Calu3 (cell line): Measurements from ENCODE around the gene DMD. TPM values are rescaled to one million over a fixed set of nuclear protein-coding genes. Genes with fewer than 3 reads are reported as not detected.

Experiments used
- BruUV-seq: library from RNA; stranded (reverse); fragments of 400-500 nt; replicated peaks from 2 replicates; lab custom pipeline; 2021; lab: Mats Ljungman, UMichigan
- CTCF ChIA-PET: fragments of 300-600 bp; sonication (Branson Sonifier 250); formaldehyde crosslinking; loops from one replicate; lab custom pipeline; 2022; ENCODE audit warnings: antibody characterized with exemption; lab: Charles Lee
- DNase-seq: peaks from one replicate; pipeline ENCODE4 v3.0.0; 2022
- H3K27ac Mint-ChIP-seq: one replicate; pipeline ENCODE4 v1.8.0; 2022; ENCODE audit warnings: mixed read lengths; ENCODE audit not compliant: unreplicated experiment
- H3K27me3 Mint-ChIP-seq: one replicate; pipeline ENCODE4 v1.8.0; 2022; ENCODE audit warnings: mixed read lengths; ENCODE audit not compliant: unreplicated experiment
- H3K36me3 Mint-ChIP-seq: one replicate; pipeline ENCODE4 v1.8.0; 2022; ENCODE audit warnings: mild to moderate bottlenecking, moderate library complexity, mixed read lengths; ENCODE audit not compliant: insufficient read depth, unreplicated experiment
- H3K4me1 Mint-ChIP-seq: one replicate; pipeline ENCODE4 v1.8.0; 2022; ENCODE audit warnings: mild to moderate bottlenecking, low read depth, mixed read lengths; ENCODE audit not compliant: unreplicated experiment
- H3K4me3 Mint-ChIP-seq: one replicate; pipeline ENCODE4 v1.8.0; 2022; ENCODE audit warnings: mild to moderate bottlenecking, low read depth, moderate library complexity, mixed read lengths; ENCODE audit not compliant: unreplicated experiment
- H3K9me3 Mint-ChIP-seq: one replicate; pipeline ENCODE4 v1.8.0; 2022; ENCODE audit warnings: low read depth, mixed read lengths; ENCODE audit not compliant: unreplicated experiment
- CTCF ChIP-seq: fragments of 200-600 bp; IDR thresholded peaks from one replicate; pipeline ENCODE4 v1.8.0; 2022; ENCODE audit warnings: antibody characterized with exemption; ENCODE audit not compliant: unreplicated experiment
- intact Hi-C: fragments of 100-400 bp; cut with micrococcal nuclease; formaldehyde crosslinking; loops from one replicate; pipeline ENCODE4 v1.10.0; 2022; ENCODE audit not compliant: unreplicated experiment
- microRNA-seq: library from miRNA; unstranded; fragments of <30 nt; microRNA quantifications from one replicate; pipeline ENCODE4 v1.2.0, GENCODE V29; 2022
- total RNA-seq: library from RNA; stranded (reverse); gene quantifications from 2 replicates; pipeline ENCODE4 v1.2.3, GENCODE V29; 2022

The DMD gene
- total RNA-seq, 1 experiment from 2014 or later = 11.6 TPM

- BruUV-seq = no TSS peak
- Mint-ChIP-seq H3K27ac (no peak overlapping the region), H3K4me1 (no peaks in the 10 kb centered on the region), H3K9me3 (peaks cover 9% of the 10 kb centered on the region), H3K36me3 (no peaks in the 10 kb centered on the region), H3K4me3 (no peak overlapping the region), H3K27me3 (no peaks in the 10 kb centered on the region)
- TF ChIP-seq CTCF = no peak
- intact Hi-C loops = no loop called here
- CTCF ChIA-PET = no interaction called here
- DNase-seq = no peak
These were observed 2140.1 kb downstream of the DMD start for GRCh38 chrX:31071262-31071661.

GRCh38 chrX:31070057-31070468 lies 2141.3 kb downstream of the DMD start:
- H3K27ac Mint-ChIP-seq = no peak overlapping the region
- no peaks in the 10 kb centered on the region for H3K27me3 Mint-ChIP-seq
- BruUV-seq = no TSS peak
- no peak overlapping the region for H3K4me3 Mint-ChIP-seq
- H3K36me3 Mint-ChIP-seq = no peaks in the 10 kb centered on the region
- no peak for DNase-seq
- intact Hi-C loops = no loop called here
- TF ChIP-seq CTCF = no peak
- peaks cover 8% of the 10 kb centered on the region for H3K9me3 Mint-ChIP-seq
- CTCF ChIA-PET = no interaction called here
- no peaks in the 10 kb centered on the region for H3K4me1 Mint-ChIP-seq

Small RNA genes lying within 50 kb of the gene (microRNA-seq; reads per million reads assigned to microRNA genes)
- gene MIR3915 (not detected), gene MIR548F5 (not detected)
